ENCODE results near the gene NOTCH3.
A peak's percentile ranks its signal among the peaks of the same experiment; 100 is the strongest.

Gene NOTCH3

GRCh38 chr19:15126131-15126910 is 74.5 kb downstream of the NOTCH3 start:
- TF ChIP-seq CTCF (IDR thresholded peaks at IDR 0.05; ENCODE audit: low read depth, low read length): no peak

GRCh38 chr19:15125232-15126067 is 75.3 kb downstream of the NOTCH3 start:
- peak; percentile 94 for DNase-seq (ENCODE audit: extremely low read depth, low read depth)
- 0 out of 2 replicates have a peak, but pooled peaks have one; percentile 4 for TF ChIP-seq CTCF (IDR thresholded peaks at IDR 0.05; ENCODE audit: low read depth, low read length)

More at GRCh38 chr19:15126131-15126910, 74.5 kb downstream of the NOTCH3 start:
- no peak for DNase-seq (ENCODE audit: extremely low read depth, low read depth)

- DNase-seq (ENCODE audit: extremely low read depth, low read depth): no peak
- TF ChIP-seq CTCF (IDR thresholded peaks at IDR 0.05; ENCODE audit: low read depth, low read length): no peak
These were observed 76.1 kb downstream of the NOTCH3 start for GRCh38 chr19:15124572-15125231.

- TF ChIP-seq CTCF (IDR thresholded peaks at IDR 0.05; ENCODE audit: low read depth, low read length): no peak
- no peak for DNase-seq (ENCODE audit: extremely low read depth, low read depth)
These were observed 76.9 kb downstream of the NOTCH3 start for GRCh38 chr19:15123900-15124299.

- no peak for TF ChIP-seq CTCF (IDR thresholded peaks at IDR 0.05; ENCODE audit: low read depth, low read length)
- no peak for DNase-seq (ENCODE audit: extremely low read depth, low read depth)
These were observed 77.5 kb downstream of the NOTCH3 start for GRCh38 chr19:15123031-15123890.

GRCh38 chr19:15122331-15123030 is 78.3 kb downstream of the NOTCH3 start:
- no peak for TF ChIP-seq CTCF (IDR thresholded peaks at IDR 0.05; ENCODE audit: low read depth, low read length)

More at GRCh38 chr19:15122331-15123030, 78.3 kb downstream of the NOTCH3 start:
- DNase-seq (ENCODE audit: extremely low read depth, low read depth): no peak
